HL-60 (cell line): Measurements from ENCODE around the gene ZNF146.

ENCODE experiments used
- GABPA ChIP-seq: IDR thresholded peaks from 2 replicates; pipeline ENCODE4 v1.6.1; 2012; ENCODE audit warnings: low read depth
- POLR2AphosphoS5 ChIP-seq: IDR thresholded peaks from 2 replicates; pipeline ENCODE4 v1.6.1; 2012; ENCODE audit warnings: low read depth
- SPI1 ChIP-seq: IDR thresholded peaks from 2 replicates; pipeline ENCODE4 v1.6.1; 2012; ENCODE audit warnings: low read depth, mild to moderate bottlenecking, borderline replicate concordance
- TF ChIP-seq, protein P1 (sequence below): IDR thresholded peaks from one replicate; pipeline ENCODE4 v1.5.1; 2011; ENCODE audit warnings: low read length, control low read depth, inconsistent platforms; ENCODE audit not compliant: insufficient read depth
- TF ChIP-seq, protein P2 (sequence below): IDR thresholded peaks from 2 replicates; pipeline ENCODE4 v1.6.1; 2012; ENCODE audit warnings: low read depth; ENCODE audit not compliant: insufficient replicate concordance

DNA sequence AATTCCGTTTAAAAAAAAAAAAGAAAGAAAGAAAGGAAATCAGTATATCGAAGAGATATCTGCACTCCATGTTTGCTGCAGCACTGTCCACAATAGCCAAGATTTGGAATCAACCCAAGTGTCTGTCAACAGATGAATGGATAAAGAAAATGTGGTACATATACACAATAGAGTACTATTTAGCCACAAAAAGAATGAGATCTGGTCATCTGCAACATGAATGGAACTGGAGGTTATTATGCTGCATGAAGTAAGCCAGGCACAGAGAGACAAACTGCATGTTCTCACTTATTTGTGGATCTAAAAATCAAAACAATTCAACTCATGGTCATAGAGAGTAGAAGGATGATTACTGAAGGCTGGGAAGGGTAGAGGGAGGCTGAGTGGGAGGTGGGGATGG is 16.8 kb upstream of the ZNF146 start:
- TF ChIP-seq, protein P1, sequence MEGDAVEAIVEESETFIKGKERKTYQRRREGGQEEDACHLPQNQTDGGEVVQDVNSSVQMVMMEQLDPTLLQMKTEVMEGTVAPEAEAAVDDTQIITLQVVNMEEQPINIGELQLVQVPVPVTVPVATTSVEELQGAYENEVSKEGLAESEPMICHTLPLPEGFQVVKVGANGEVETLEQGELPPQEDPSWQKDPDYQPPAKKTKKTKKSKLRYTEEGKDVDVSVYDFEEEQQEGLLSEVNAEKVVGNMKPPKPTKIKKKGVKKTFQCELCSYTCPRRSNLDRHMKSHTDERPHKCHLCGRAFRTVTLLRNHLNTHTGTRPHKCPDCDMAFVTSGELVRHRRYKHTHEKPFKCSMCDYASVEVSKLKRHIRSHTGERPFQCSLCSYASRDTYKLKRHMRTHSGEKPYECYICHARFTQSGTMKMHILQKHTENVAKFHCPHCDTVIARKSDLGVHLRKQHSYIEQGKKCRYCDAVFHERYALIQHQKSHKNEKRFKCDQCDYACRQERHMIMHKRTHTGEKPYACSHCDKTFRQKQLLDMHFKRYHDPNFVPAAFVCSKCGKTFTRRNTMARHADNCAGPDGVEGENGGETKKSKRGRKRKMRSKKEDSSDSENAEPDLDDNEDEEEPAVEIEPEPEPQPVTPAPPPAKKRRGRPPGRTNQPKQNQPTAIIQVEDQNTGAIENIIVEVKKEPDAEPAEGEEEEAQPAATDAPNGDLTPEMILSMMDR = no peak
- no peak for TF ChIP-seq POLR2AphosphoS5
- TF ChIP-seq, protein P2, sequence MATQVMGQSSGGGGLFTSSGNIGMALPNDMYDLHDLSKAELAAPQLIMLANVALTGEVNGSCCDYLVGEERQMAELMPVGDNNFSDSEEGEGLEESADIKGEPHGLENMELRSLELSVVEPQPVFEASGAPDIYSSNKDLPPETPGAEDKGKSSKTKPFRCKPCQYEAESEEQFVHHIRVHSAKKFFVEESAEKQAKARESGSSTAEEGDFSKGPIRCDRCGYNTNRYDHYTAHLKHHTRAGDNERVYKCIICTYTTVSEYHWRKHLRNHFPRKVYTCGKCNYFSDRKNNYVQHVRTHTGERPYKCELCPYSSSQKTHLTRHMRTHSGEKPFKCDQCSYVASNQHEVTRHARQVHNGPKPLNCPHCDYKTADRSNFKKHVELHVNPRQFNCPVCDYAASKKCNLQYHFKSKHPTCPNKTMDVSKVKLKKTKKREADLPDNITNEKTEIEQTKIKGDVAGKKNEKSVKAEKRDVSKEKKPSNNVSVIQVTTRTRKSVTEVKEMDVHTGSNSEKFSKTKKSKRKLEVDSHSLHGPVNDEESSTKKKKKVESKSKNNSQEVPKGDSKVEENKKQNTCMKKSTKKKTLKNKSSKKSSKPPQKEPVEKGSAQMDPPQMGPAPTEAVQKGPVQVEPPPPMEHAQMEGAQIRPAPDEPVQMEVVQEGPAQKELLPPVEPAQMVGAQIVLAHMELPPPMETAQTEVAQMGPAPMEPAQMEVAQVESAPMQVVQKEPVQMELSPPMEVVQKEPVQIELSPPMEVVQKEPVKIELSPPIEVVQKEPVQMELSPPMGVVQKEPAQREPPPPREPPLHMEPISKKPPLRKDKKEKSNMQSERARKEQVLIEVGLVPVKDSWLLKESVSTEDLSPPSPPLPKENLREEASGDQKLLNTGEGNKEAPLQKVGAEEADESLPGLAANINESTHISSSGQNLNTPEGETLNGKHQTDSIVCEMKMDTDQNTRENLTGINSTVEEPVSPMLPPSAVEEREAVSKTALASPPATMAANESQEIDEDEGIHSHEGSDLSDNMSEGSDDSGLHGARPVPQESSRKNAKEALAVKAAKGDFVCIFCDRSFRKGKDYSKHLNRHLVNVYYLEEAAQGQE = no peak
- no peak for TF ChIP-seq GABPA
- no peak for TF ChIP-seq SPI1
